ENCODE results near the gene TBC1D5. TPM values are rescaled to one million over a fixed set of nuclear protein-coding genes. Genes with fewer than 3 reads are reported as not detected.
"Not testable (repeated sequence)": the region's sequence is repeated elsewhere in the genome, so short reads cannot be mapped to it uniquely, and the experiment has no call there.

TBC1D5 gene
- total RNA-seq, 1 experiment from 2014 or later = 43.3 TPM

DNA sequence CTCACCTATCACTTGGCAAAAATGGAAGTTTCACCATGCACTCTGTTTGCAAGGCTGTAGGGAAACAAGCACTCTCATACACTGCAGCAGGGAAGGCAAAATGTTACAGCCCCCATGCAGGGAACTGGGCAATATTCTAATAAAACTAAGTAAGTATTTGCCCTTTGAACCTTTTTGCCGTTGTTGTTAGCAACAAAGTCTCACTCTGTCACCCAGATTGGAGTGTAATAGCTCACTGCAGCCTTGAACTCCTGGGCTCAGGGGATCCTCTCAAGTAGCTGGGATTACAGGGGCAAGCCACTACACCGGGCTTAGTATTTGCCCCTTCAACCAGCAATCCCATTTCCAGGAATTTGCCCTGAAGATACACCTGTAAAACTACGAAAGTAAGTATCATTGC is 122.5 kb downstream of the TBC1D5 start:
- Mint-ChIP-seq H3K36me3 (ENCODE audit: insufficient read depth, unreplicated experiment) (peaks cover 2% of the 10 kb centered on the region), H3K27ac (ENCODE audit: low read depth, unreplicated experiment) (no peak overlapping the region), H3K27me3 (ENCODE audit: insufficient read depth, unreplicated experiment) (no peaks in the 10 kb centered on the region), H3K4me1 (ENCODE audit: insufficient read depth, unreplicated experiment) (peaks cover 5% of the 10 kb centered on the region), H3K9me3 (ENCODE audit: unreplicated experiment) (peaks cover 8% of the 10 kb centered on the region), H3K4me3 (ENCODE audit: unreplicated experiment) (no peak overlapping the region)
- TF ChIP-seq, protein P1, sequence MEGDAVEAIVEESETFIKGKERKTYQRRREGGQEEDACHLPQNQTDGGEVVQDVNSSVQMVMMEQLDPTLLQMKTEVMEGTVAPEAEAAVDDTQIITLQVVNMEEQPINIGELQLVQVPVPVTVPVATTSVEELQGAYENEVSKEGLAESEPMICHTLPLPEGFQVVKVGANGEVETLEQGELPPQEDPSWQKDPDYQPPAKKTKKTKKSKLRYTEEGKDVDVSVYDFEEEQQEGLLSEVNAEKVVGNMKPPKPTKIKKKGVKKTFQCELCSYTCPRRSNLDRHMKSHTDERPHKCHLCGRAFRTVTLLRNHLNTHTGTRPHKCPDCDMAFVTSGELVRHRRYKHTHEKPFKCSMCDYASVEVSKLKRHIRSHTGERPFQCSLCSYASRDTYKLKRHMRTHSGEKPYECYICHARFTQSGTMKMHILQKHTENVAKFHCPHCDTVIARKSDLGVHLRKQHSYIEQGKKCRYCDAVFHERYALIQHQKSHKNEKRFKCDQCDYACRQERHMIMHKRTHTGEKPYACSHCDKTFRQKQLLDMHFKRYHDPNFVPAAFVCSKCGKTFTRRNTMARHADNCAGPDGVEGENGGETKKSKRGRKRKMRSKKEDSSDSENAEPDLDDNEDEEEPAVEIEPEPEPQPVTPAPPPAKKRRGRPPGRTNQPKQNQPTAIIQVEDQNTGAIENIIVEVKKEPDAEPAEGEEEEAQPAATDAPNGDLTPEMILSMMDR (IDR thresholded peaks at IDR 0.05; ENCODE audit: unreplicated experiment) = no peak
- ChIA-PET POLR2A (no interaction called here), CTCF (no interaction called here)
- intact Hi-C loops (cut with micrococcal nuclease) = no loop called here
- BruUV-seq (replicated peaks) = no TSS peak
- DNase-seq (ENCODE audit: unreplicated experiment) = no peak

DNA sequence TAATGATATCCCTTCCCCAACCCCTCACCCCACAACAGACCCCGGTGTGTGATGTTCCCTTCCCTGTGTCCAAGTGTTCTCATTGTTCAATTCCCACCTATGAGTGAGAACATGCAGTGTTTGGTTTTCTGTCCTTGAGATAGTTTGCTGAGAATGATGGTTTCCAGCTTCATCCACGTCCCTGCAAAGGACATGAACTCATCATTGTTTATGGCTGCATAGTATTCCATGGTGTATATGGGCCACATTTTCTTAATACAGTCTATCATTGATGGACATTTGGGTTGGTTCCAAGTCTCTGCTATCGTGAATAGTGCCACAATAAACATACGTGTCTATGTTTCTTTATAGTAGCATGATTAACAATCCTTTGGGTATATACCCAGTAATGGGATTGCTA is 129.4 kb downstream of the TBC1D5 start:
- intact Hi-C loops (cut with micrococcal nuclease); H3K4me3 Mint-ChIP-seq (ENCODE audit: unreplicated experiment); DNase-seq (ENCODE audit: unreplicated experiment); H3K27me3 Mint-ChIP-seq (ENCODE audit: insufficient read depth, unreplicated experiment); H3K27ac Mint-ChIP-seq (ENCODE audit: low read depth, unreplicated experiment); POLR2A ChIA-PET; BruUV-seq (replicated peaks); H3K4me1 Mint-ChIP-seq (ENCODE audit: insufficient read depth, unreplicated experiment); H3K36me3 Mint-ChIP-seq (ENCODE audit: insufficient read depth, unreplicated experiment); H3K9me3 Mint-ChIP-seq (ENCODE audit: unreplicated experiment): not testable (repeated sequence)
- CTCF ChIA-PET = interaction anchor here (0.7 kb wide), 1 partner anchor 74 kb away, joined by 3 read pairs; no protein-coding TSS in a partner anchor

DNA sequence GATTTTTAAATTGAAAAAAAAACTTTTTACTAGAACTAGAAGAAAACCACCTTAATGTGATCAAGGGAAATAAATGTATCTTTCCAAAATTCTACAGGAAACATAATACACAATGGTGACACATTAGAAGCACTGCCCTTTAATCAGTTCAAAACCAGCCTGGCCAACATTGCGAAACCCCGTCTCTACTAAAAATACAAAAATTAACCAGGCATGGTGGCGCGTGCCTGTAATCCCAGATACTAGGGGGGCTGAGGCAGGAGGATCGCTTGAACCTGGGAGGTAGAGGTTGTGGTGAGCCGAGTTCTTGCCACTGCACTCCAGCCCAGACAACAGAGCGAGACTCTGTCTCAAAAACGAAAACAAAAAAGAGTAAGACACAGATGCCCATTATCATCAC is 134.5 kb downstream of the TBC1D5 start:
- no peaks in the 10 kb centered on the region for H3K9me3 Mint-ChIP-seq (ENCODE audit: unreplicated experiment)
- no TSS peak for BruUV-seq (replicated peaks)
- peaks cover 4% of the 10 kb centered on the region for H3K36me3 Mint-ChIP-seq (ENCODE audit: insufficient read depth, unreplicated experiment)
- TF ChIP-seq, protein P1 (IDR thresholded peaks at IDR 0.05; ENCODE audit: unreplicated experiment) = no peak
- H3K4me1 Mint-ChIP-seq (ENCODE audit: insufficient read depth, unreplicated experiment) = peaks cover 13% of the 10 kb centered on the region
- H3K27ac Mint-ChIP-seq (ENCODE audit: low read depth, unreplicated experiment) = peak overlapping the region; percentile 14
- intact Hi-C loops (cut with micrococcal nuclease) = no loop called here
- POLR2A ChIA-PET = no interaction called here
- no peaks in the 10 kb centered on the region for H3K27me3 Mint-ChIP-seq (ENCODE audit: insufficient read depth, unreplicated experiment)
- CTCF ChIA-PET = no interaction called here
- no peak overlapping the region for H3K4me3 Mint-ChIP-seq (ENCODE audit: unreplicated experiment)
- DNase-seq (ENCODE audit: unreplicated experiment) = no peak

DNA sequence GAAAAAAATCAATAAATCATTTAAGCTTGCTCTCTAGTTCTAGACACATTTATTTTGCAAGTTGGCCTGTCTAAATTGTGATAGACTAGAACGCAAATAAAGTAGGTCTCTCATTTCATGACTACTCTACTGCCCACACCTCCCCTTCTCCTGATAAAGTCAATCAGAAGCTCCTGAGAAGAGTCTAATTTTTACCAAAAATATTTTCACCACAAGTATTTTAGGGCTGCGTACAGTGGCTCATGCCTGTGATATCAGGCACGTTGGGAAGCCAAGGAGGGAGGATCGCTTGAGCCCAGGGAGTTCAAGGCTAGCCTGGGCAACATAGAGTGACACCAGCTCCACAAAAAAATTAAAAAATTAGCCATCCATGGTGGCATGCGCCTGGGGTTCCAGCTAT is 136.5 kb downstream of the TBC1D5 start:
- ChIA-PET POLR2A (interaction anchor here (0.5 kb wide), 1 partner anchor 33 kb away, joined by 3 read pairs; no protein-coding TSS in a partner anchor), CTCF (interaction anchor here (1.5 kb wide), 1 partner anchor 236 kb away, joined by 3 read pairs; no protein-coding TSS in a partner anchor)
- intact Hi-C loops (cut with micrococcal nuclease) = no loop called here
- Mint-ChIP-seq H3K27me3 (ENCODE audit: insufficient read depth, unreplicated experiment) (no peaks in the 10 kb centered on the region), H3K27ac (ENCODE audit: low read depth, unreplicated experiment) (no peak overlapping the region), H3K4me1 (ENCODE audit: insufficient read depth, unreplicated experiment) (peaks cover 13% of the 10 kb centered on the region), H3K4me3 (ENCODE audit: unreplicated experiment) (no peak overlapping the region), H3K36me3 (ENCODE audit: insufficient read depth, unreplicated experiment) (peaks cover 4% of the 10 kb centered on the region), H3K9me3 (ENCODE audit: unreplicated experiment) (no peaks in the 10 kb centered on the region)
- no TSS peak for BruUV-seq (replicated peaks)
- TF ChIP-seq, protein P1 (IDR thresholded peaks at IDR 0.05; ENCODE audit: unreplicated experiment) = no peak
- DNase-seq (ENCODE audit: unreplicated experiment) = no peak

DNA sequence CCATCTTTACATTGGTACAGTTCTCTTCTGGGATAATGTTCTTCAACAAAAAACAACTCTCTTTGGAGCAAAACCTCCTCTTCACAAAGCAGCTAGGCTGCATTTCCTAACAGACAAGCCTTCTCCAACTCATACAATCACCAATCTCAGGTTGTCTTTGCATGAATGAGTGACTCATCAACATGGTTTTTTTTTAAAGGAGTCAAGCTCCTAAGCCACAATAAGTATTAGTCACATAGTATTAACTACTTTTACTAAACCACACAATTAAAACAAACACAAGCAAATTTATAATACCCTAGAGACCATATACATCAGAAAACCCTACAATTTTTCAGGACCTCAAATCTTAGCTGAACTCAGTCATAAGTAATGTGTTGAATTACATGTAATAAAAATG is 137.4 kb downstream of the TBC1D5 start:
- Mint-ChIP-seq H3K4me1 (ENCODE audit: insufficient read depth, unreplicated experiment) (peaks cover 13% of the 10 kb centered on the region), H3K9me3 (ENCODE audit: unreplicated experiment) (no peaks in the 10 kb centered on the region), H3K4me3 (ENCODE audit: unreplicated experiment) (no peak overlapping the region), H3K27ac (ENCODE audit: low read depth, unreplicated experiment) (no peak overlapping the region), H3K36me3 (ENCODE audit: insufficient read depth, unreplicated experiment) (peaks cover 4% of the 10 kb centered on the region), H3K27me3 (ENCODE audit: insufficient read depth, unreplicated experiment) (no peaks in the 10 kb centered on the region)
- BruUV-seq (replicated peaks) = no TSS peak
- ChIA-PET CTCF (interaction anchor here (0.6 to 1.5 kb wide), 2 partner anchors 89 to 237 kb away, joined by 3 read pairs; no protein-coding TSS in a partner anchor), POLR2A (interaction anchor here (0.7 to 1.3 kb wide), 4 partner anchors 18 to 137 kb away, joined by 3 to 5 read pairs (median 4); partner anchors contain the start of gene TBC1D5)
- intact Hi-C loops (cut with micrococcal nuclease) = no loop called here
- DNase-seq (ENCODE audit: unreplicated experiment) = peak; percentile 86
- TF ChIP-seq, protein P1 (IDR thresholded peaks at IDR 0.05; ENCODE audit: unreplicated experiment) = no peak
